Coronary artery (tissue), 2 donors: ENCODE measurements around the gene ERC1.

Experiments
- DNase-seq: peaks from one replicate; pipeline ENCODE4 v3.0.0-alpha.2; 2017; ENCODE audit warnings: low spot score
- H3K27ac ChIP-seq, 2 donors: fragments of 200-600 bp; sonication (generic); one replicate each; pipeline ENCODE4 v1.5.1; 2016 to 2019
- H3K4me3 ChIP-seq: fragments of 200-600 bp; sonication (generic); 2 replicates; pipeline ENCODE4 v1.5.1; 2016; ENCODE audit warnings: mild to moderate bottlenecking, moderate library complexity
- CTCF ChIP-seq: fragments of 200-600 bp; sonication (generic); IDR thresholded peaks from one replicate; pipeline ENCODE4 v1.5.1; 2019; ENCODE audit warnings: antibody characterized with exemption

The ERC1 gene

GRCh38 chr12:1006255-1006654 is 15.2 kb downstream of the ERC1 start:
- TF ChIP-seq CTCF = no peak
- DNase-seq = no peak
- H3K27ac ChIP-seq = no peak overlapping the region
- no peak overlapping the region for H3K4me3 ChIP-seq

- DNase-seq = no peak
- no peak overlapping the region for H3K4me3 ChIP-seq
- TF ChIP-seq CTCF = no peak
- H3K27ac ChIP-seq = no peak overlapping the region
Measured at GRCh38 chr12:1007276-1007675, 16.3 kb downstream of the ERC1 start.

GRCh38 chr12:1007994-1008393 is 17.0 kb downstream of the ERC1 start:
- no peak for TF ChIP-seq CTCF
- DNase-seq = no peak
- no peak overlapping the region for H3K4me3 ChIP-seq

GRCh38 chr12:1011091-1011490 is 20.1 kb downstream of the ERC1 start:
- TF ChIP-seq CTCF = no peak
- Histone ChIP-seq H3K4me3 (no peak overlapping the region), H3K27ac (no peak overlapping the region)
- DNase-seq = no peak

More at GRCh38 chr12:1007994-1008393, 17.0 kb downstream of the ERC1 start:
- H3K27ac ChIP-seq = no peak overlapping the region

GRCh38 chr12:1013618-1014489 is 22.8 kb downstream of the ERC1 start:
- H3K27ac ChIP-seq = peak overlapping the region in 1 of 2 donors; percentile 16
- no peak overlapping the region for H3K4me3 ChIP-seq
- no peak for TF ChIP-seq CTCF
- DNase-seq = no peak

- no peak for DNase-seq
- Histone ChIP-seq H3K4me3 (no peak overlapping the region), H3K27ac (no peak overlapping the region)
- TF ChIP-seq CTCF = no peak
Measured at GRCh38 chr12:1019283-1019682, 28.3 kb downstream of the ERC1 start.

- Histone ChIP-seq H3K4me3 (no peak overlapping the region), H3K27ac (no peak overlapping the region)
- TF ChIP-seq CTCF = no peak
- no peak for DNase-seq
Measured at GRCh38 chr12:1020389-1020788, 29.4 kb downstream of the ERC1 start.
